GM18873 (cell line): Measurements from ENCODE around the gene CXXC5.

Experiments used
- ATAC-seq: cut with Tn5 transposase; IDR thresholded peaks from one replicate; pipeline ENCODE4 v1.9.1; 2021; ENCODE audit warnings: mild to moderate bottlenecking, moderate library complexity, moderate number of reproducible peaks; ENCODE audit not compliant: unreplicated experiment, low FRiP score

CXXC5 gene

GRCh38 chr5:139678751-139679750 lies 30.9 kb downstream of the CXXC5 start:
- no peak for ATAC-seq

GRCh38 chr5:139680368-139681111 lies 32.4 kb downstream of the CXXC5 start:
- ATAC-seq, result no peak

GRCh38 chr5:139681112-139681458 lies 32.9 kb downstream of the CXXC5 start:
- ATAC-seq, result no peak

- ATAC-seq, result no peak
These were observed 33.3 kb downstream of the CXXC5 start for GRCh38 chr5:139681466-139681865.

- ATAC-seq, result no peak
These were observed 34.1 kb downstream of the CXXC5 start for GRCh38 chr5:139682016-139682975.

GRCh38 chr5:139683295-139684271 lies 35.4 kb downstream of the CXXC5 start:
- no peak for ATAC-seq

GRCh38 chr5:139684350-139684880 lies 36.3 kb downstream of the CXXC5 start:
- no peak for ATAC-seq

GRCh38 chr5:139684881-139685749 lies 37.0 kb downstream of the CXXC5 start:
- no peak for ATAC-seq

- no peak for ATAC-seq
These were observed 37.7 kb downstream of the CXXC5 start for GRCh38 chr5:139685886-139686285.

GRCh38 chr5:139686356-139686705 lies 38.2 kb downstream of the CXXC5 start:
- no peak for ATAC-seq

GRCh38 chr5:139686706-139687441 lies 38.7 kb downstream of the CXXC5 start:
- ATAC-seq, result no peak

- ATAC-seq, result no peak
These were observed 39.5 kb downstream of the CXXC5 start for GRCh38 chr5:139687656-139688055.

GRCh38 chr5:139688088-139688702 lies 40.0 kb downstream of the CXXC5 start:
- ATAC-seq, result no peak

GRCh38 chr5:139688751-139689372 lies 40.7 kb downstream of the CXXC5 start:
- no peak for ATAC-seq

- no peak for ATAC-seq
These were observed 41.5 kb downstream of the CXXC5 start for GRCh38 chr5:139689631-139690063.

GRCh38 chr5:139690064-139690802 lies 42.1 kb downstream of the CXXC5 start:
- ATAC-seq, result no peak
